OCI-LY3 (cell line): ENCODE measurements around the gene FOXL1.

ENCODE experiments used
- H2AFZ ChIP-seq: fragments of 200-600, 300-600 bp; shearing (Covaris generic); 2 replicates; pipeline ENCODE4 v1.6.0; 2014; ENCODE audit warnings: antibody characterized with exemption, low read depth, low read length
- H3K27ac ChIP-seq: fragments of 200-600, 300-600 bp; sonication (generic); 2 replicates; pipeline ENCODE4 v1.5.1; 2014; ENCODE audit warnings: mild to moderate bottlenecking, low read length, moderate library complexity, mixed read lengths
- H3K27me3 ChIP-seq: fragments of 200-600, 300-600 bp; sonication (generic); 2 replicates; pipeline ENCODE4 v1.6.1; 2014; ENCODE audit warnings: low read depth, low read length, mixed read lengths
- H3K36me3 ChIP-seq: fragments of 200-600, 300-600 bp; sonication (generic); replicated peaks from 2 replicates; pipeline ENCODE3; 2014; ENCODE audit warnings: low read depth, low read length, mixed read lengths
- H3K4me1 ChIP-seq: fragments of 300-600, 200-600 bp; sonication (generic); 2 replicates; pipeline ENCODE4 v1.6.1; 2014; ENCODE audit warnings: low read length, mixed read lengths
- H3K4me2 ChIP-seq: fragments of 200-600, 300-600 bp; sonication (generic); 2 replicates; pipeline ENCODE4 v1.6.1; 2014; ENCODE audit warnings: low read length, mixed read lengths
- H3K4me3 ChIP-seq: fragments of 300-600, 200-600 bp; sonication (generic); 2 replicates; pipeline ENCODE4 v1.5.1; 2014; ENCODE audit warnings: antibody characterized with exemption, mild to moderate bottlenecking, low read length, moderate library complexity
- H3K79me2 ChIP-seq: fragments of 300-600, 200-600 bp; shearing (Covaris generic); 2 replicates; pipeline ENCODE4 v1.6.1; 2014; ENCODE audit warnings: mild to moderate bottlenecking, low read length, mixed read lengths
- H3K9ac ChIP-seq: fragments of 300-600, 200-600 bp; shearing (Covaris generic); 2 replicates; pipeline ENCODE4 v1.6.0; 2014; ENCODE audit warnings: mild to moderate bottlenecking, low read length, moderate library complexity
- H3K9me3 ChIP-seq: fragments of 200-600, 300-600 bp; shearing (Covaris generic); 2 replicates; pipeline ENCODE4 v1.6.1; 2014; ENCODE audit warnings: low read length, mixed read lengths; ENCODE audit not compliant: insufficient read depth
- H4K20me1 ChIP-seq: fragments of 200-600, 300-600 bp; sonication (generic); 2 replicates; pipeline ENCODE4 v1.6.1; 2016; ENCODE audit warnings: low read length, mixed read lengths; ENCODE audit not compliant: insufficient read depth
- EZH2phosphoT487 ChIP-seq: fragments of 200-600 bp; shearing (Covaris generic); IDR thresholded peaks from 2 replicates; pipeline ENCODE4 v1.6.1; 2018; ENCODE audit warnings: antibody characterized with exemption, mixed run types, low read depth
- TF ChIP-seq, protein P1 (sequence below): fragments of 200-600, 300-600 bp; sonication (generic); IDR thresholded peaks from 2 replicates; pipeline ENCODE4 v1.5.1; 2014; ENCODE audit warnings: antibody characterized with exemption, low read length, low read depth

The FOXL1 gene

DNA sequence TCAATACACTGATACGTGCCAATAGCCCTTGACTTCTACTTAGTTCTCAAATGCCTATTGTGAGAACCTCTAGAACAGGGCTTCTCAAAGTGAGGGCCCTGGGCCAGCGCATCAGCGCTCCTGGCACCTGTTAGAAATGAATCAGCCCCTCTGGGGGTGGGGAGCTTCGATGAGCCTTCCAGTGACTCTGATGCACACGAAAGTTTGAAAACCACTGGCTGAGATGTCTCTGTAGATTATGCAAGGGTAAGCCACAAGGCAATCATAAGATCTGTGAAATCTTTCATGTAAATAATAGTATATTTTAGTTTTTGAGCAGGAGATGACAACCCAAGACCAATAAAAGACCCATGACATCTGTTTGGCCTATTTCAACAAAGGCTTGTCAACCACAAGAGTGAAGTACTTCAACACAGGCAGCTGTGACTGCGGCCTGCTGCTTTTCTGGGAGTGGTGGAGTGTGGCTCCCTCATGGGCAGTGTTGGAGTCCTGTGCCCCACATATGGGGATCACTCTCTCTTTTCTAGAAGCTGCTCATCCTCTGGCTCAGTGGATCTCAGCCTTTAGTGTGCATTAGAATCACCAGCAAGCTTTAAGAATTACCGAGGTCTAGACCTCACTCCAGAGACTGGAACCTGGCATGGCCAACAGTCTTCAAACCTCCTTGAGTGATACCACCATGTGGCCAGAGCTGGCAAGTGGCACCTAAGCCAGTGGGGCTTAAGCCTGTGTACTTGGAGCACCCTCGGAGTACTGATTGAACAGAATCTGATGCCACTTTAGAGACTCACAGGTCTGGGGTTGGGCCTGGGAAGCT, 29.1 kb upstream of the FOXL1 start:
- Histone ChIP-seq H3K9ac (no peak overlapping the region), H2AFZ (no peak overlapping the region), H3K4me2 (no peak overlapping the region), H3K9me3 (no peaks in the 10 kb centered on the region), H3K27me3 (no peaks in the 10 kb centered on the region), H3K4me1 (peaks cover 3% of the 10 kb centered on the region), H3K27ac (no peak overlapping the region), H4K20me1 (no peaks in the 10 kb centered on the region), H3K36me3 (peaks cover 10% of the 10 kb centered on the region), H3K79me2 (peaks cover 5% of the 10 kb centered on the region), H3K4me3 (no peak overlapping the region)
- TF ChIP-seq, protein P1, sequence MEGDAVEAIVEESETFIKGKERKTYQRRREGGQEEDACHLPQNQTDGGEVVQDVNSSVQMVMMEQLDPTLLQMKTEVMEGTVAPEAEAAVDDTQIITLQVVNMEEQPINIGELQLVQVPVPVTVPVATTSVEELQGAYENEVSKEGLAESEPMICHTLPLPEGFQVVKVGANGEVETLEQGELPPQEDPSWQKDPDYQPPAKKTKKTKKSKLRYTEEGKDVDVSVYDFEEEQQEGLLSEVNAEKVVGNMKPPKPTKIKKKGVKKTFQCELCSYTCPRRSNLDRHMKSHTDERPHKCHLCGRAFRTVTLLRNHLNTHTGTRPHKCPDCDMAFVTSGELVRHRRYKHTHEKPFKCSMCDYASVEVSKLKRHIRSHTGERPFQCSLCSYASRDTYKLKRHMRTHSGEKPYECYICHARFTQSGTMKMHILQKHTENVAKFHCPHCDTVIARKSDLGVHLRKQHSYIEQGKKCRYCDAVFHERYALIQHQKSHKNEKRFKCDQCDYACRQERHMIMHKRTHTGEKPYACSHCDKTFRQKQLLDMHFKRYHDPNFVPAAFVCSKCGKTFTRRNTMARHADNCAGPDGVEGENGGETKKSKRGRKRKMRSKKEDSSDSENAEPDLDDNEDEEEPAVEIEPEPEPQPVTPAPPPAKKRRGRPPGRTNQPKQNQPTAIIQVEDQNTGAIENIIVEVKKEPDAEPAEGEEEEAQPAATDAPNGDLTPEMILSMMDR: no peak
- no peak for TF ChIP-seq EZH2phosphoT487

DNA sequence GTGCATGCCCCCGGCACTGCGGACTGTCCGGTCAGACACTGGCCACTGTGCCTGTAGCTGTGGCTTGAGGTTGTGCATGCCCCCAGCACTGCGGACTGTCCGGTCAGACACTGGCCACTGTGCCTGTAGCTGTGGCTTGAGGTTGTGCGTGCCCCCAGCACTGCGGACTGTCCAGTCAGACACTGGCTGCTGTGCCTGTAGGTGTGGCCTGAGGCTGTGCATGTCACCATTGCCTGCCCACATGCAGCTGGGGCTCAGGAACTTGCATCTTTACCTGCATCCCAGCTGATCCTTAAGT, 28.5 kb upstream of the FOXL1 start:
- H3K79me2 ChIP-seq: peaks cover 10% of the 10 kb centered on the region
- H3K27ac ChIP-seq: no peak overlapping the region
- no peaks in the 10 kb centered on the region for H3K9me3 ChIP-seq
- H3K4me3 ChIP-seq: no peak overlapping the region
- H3K4me2 ChIP-seq: no peak overlapping the region
- H3K9ac ChIP-seq: no peak overlapping the region
- peaks cover 10% of the 10 kb centered on the region for H3K36me3 ChIP-seq
- TF ChIP-seq, protein P1: no peak
- no peak for TF ChIP-seq EZH2phosphoT487
- no peak overlapping the region for H2AFZ ChIP-seq
- no peaks in the 10 kb centered on the region for H3K27me3 ChIP-seq
- H4K20me1 ChIP-seq: no peaks in the 10 kb centered on the region
- H3K4me1 ChIP-seq: peaks cover 5% of the 10 kb centered on the region

DNA sequence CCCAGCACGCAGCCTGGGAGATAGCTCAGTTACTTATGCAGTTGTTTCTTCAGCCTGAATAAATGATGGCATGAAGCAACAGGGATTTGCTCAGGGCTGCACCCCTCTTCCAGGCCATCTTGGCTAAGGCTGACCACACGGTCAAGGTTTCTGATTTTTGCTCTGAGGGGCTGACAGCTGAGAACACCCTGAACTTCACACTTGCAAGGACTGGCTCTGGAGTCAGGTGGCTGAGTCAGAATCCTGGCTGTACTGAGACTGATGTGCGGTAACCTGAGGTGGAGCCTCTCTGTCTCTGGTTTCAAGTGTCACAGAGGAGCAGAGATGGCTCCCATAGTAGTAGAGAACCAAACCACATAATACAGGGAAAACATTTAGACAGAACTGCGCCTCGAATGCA, 28.1 kb upstream of the FOXL1 start:
- TF ChIP-seq, protein P1: no peak
- no peak for TF ChIP-seq EZH2phosphoT487
- Histone ChIP-seq H3K4me3 (no peak overlapping the region), H2AFZ (no peak overlapping the region), H3K36me3 (peaks cover 10% of the 10 kb centered on the region), H3K9me3 (no peaks in the 10 kb centered on the region), H3K4me2 (no peak overlapping the region), H3K4me1 (peaks cover 5% of the 10 kb centered on the region), H3K9ac (no peak overlapping the region), H3K27me3 (no peaks in the 10 kb centered on the region), H3K79me2 (peaks cover 12% of the 10 kb centered on the region), H4K20me1 (no peaks in the 10 kb centered on the region), H3K27ac (no peak overlapping the region)

DNA sequence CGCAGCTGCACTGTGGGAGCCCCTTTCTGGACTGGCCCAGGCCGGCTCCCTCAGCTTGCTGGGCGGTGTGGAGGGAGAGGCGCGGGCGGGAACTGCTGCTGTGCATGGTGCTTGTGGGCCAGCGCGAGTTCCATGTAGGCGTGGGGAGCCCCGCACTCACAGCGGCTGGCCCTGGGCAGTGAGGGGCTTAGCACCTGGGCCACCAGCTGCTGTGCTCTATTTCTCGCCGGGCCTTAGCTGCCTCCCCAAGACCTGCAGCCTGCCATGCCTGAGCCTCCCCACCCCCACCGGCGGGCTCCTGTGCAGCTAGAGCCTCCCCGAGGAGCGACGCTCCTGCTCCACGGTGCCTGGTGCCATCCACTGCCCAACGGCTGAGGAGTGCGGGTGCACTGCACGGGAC, 25.0 kb upstream of the FOXL1 start:
- Histone ChIP-seq H3K4me1 (peaks cover 10% of the 10 kb centered on the region), H2AFZ (no peak overlapping the region), H3K9ac (no peak overlapping the region), H3K4me3 (no peak overlapping the region), H3K9me3 (no peaks in the 10 kb centered on the region), H3K79me2 (peaks cover 12% of the 10 kb centered on the region), H3K4me2 (no peak overlapping the region), H3K27ac (no peak overlapping the region), H3K36me3 (peaks cover 10% of the 10 kb centered on the region), H3K27me3 (no peaks in the 10 kb centered on the region), H4K20me1 (no peaks in the 10 kb centered on the region)
- TF ChIP-seq EZH2phosphoT487: no peak
- TF ChIP-seq, protein P1: no peak
